ENCODE results near the gene ZNF438. TPM values are rescaled to one million over a fixed set of nuclear protein-coding genes. Genes with fewer than 3 reads are reported as not detected.

Gene ZNF438
- total RNA-seq, 1 donor: 4.7 TPM

DNA sequence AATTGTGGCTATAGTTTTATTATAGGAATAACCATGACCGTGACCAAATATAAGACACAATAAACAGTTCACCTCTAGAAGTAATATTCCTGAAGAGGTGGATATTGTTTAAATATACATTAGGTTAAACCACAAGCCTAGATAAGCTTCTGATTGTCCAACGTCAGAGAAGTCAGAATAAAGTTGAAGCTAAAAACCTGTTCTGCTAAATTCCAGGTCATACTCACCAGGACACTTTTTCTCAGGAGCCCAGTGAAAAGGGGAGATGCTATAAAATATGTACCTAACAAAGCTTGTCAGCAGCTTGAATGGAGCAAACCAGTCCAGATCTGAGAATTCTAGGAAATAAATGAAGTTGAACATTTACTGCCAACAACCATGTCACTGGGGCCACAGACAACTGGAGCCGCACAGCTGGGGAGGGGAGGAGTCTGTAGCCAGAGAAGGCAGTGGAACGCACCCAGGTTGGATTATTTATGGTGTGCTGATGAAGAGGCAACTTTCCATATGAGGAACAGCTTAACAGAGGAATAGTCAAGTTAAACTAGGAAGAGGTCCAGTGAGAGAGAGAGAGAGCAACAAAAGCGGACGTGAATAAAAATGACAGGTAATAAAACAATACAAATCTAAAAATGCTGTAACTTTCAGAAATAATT lies 191.1 kb downstream of the ZNF438 start:
- no peak for TF ChIP-seq CTCF (IDR thresholded peaks at IDR 0.05; ENCODE audit: insufficient read depth, low read depth, low read length)
- DNase-seq (ENCODE audit: low read depth): no peak
- no peak overlapping the region for H3K4me3 ChIP-seq (ENCODE audit: low read depth, low read length)

DNA sequence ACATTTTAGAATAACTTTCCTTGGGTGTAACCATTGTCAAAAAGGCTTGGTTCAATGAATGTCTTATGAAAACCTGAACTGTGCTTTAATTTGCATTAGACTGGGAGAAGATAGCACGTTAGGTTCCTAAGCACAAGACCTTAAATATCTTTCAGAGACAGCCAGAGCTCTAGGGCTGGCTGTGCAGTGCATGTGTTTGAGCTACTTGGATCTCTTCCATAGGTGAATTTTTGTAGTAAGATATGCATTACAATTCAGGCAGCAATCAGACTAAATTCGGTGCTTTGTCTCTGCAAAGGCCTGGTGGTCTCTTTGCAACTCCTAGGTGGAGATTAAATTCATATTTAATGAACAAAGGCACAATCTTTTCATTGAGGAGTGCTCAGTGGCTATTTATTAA lies 192.0 kb downstream of the ZNF438 start:
- no peak for TF ChIP-seq CTCF (IDR thresholded peaks at IDR 0.05; ENCODE audit: insufficient read depth, low read depth, low read length)
- H3K4me3 ChIP-seq (ENCODE audit: low read depth, low read length): no peak overlapping the region
- DNase-seq (ENCODE audit: low read depth): no peak

GRCh38 chr10:30836406-30836805 lies 195.3 kb downstream of the ZNF438 start:
- no peak overlapping the region for H3K4me3 ChIP-seq (ENCODE audit: low read depth, low read length)
- no peak for DNase-seq (ENCODE audit: low read depth)
- no peak for TF ChIP-seq CTCF (IDR thresholded peaks at IDR 0.05; ENCODE audit: insufficient read depth, low read depth, low read length)

GRCh38 chr10:30835146-30835545 lies 196.5 kb downstream of the ZNF438 start:
- TF ChIP-seq CTCF (IDR thresholded peaks at IDR 0.05; ENCODE audit: insufficient read depth, low read depth, low read length): no peak
- no peak overlapping the region for H3K4me3 ChIP-seq (ENCODE audit: low read depth, low read length)
- DNase-seq (ENCODE audit: low read depth): no peak

DNA sequence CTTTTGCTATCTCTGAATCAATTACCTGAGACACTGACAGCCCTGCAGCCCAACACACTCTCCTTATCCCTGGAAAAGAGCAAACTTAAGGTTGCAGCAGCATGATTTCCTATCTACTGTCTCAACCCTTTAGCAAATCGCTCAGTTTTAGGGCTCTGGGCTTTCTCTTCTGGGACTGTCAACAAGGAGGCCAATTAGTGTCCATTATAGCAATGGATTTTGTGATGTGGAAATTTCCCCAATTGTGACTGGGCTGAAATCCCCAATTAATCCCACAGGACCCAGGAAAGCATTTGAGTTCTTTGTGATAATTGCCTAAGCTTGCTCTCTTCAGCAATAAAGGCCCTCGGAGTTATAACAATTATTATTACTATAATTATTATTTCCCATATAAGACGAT lies 197.0 kb downstream of the ZNF438 start:
- no peak for DNase-seq (ENCODE audit: low read depth)
- TF ChIP-seq CTCF (IDR thresholded peaks at IDR 0.05; ENCODE audit: insufficient read depth, low read depth, low read length): no peak
- no peak overlapping the region for H3K4me3 ChIP-seq (ENCODE audit: low read depth, low read length)

GRCh38 chr10:30834153-30834552 lies 197.5 kb downstream of the ZNF438 start:
- TF ChIP-seq CTCF (IDR thresholded peaks at IDR 0.05; ENCODE audit: insufficient read depth, low read depth, low read length): no peak
- H3K4me3 ChIP-seq (ENCODE audit: low read depth, low read length): no peak overlapping the region
- DNase-seq (ENCODE audit: low read depth): no peak

GRCh38 chr10:30833628-30833970 lies 198.1 kb downstream of the ZNF438 start:
- no peak overlapping the region for H3K4me3 ChIP-seq (ENCODE audit: low read depth, low read length)
- DNase-seq (ENCODE audit: low read depth): no peak
- no peak for TF ChIP-seq CTCF (IDR thresholded peaks at IDR 0.05; ENCODE audit: insufficient read depth, low read depth, low read length)
